SKM-1 treated with dmso at 0.1 percent for 144 hours (cell line): ENCODE results near the gene MED23.

ENCODE experiments used
- DNase-seq: peaks from one replicate; lab custom pipeline; 2025; ENCODE audit not compliant: unreplicated experiment; lab: John Stamatoyannopoulos, UW

The MED23 gene

DNA sequence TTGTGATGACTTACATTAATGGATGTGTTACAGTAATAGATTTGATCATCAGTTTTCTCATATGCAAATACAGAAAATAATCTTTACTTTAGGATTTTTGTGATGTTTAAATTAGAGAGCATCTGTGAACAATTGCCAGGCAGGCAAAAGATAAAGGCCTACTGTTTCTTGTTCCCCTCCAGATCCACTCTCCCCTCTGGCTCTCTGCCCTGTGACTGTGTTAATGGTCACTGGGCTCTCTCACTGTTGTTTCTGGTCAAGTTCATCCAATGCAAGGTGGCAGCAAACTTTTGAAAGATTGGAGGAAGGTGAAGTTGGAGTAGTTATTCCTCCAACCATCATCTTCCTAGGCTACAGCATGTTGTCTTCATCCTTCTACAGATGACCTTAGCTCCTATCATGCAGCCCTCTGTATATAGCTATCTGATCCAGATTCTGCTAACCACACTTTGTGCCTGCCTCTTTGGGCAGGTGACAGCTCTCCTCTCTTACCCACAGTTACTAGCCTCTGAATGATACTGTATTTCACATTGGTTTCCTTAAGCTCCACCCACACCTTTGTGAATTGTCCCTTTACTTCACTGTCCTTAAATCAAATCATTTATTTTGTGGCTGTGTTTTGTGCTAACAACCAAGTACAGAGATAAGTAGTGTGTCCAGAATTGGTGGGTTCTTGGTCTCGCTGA, 103.9 kb downstream of the MED23 start:
- no peak for DNase-seq
